CD8-positive, alpha-beta memory T cell (primary cell): ENCODE measurements around the gene UST. TPM values are rescaled to one million over a fixed set of nuclear protein-coding genes. Genes with fewer than 3 reads are reported as not detected.
"Not testable (repeated sequence)": the region's sequence is repeated elsewhere in the genome, so short reads cannot be mapped to it uniquely, and the experiment has no call there.

ENCODE experiments used
- CTCF ChIA-PET: fragments of 350-600 bp; sonication (Branson Sonifier 250); formaldehyde crosslinking; loops from one replicate; lab custom pipeline; 2021; ENCODE audit warnings: antibody characterized with exemption; lab: Charles Lee
- POLR2A ChIA-PET: fragments of 350-600 bp; sonication (Branson Sonifier 250); formaldehyde crosslinking; loops from one replicate; lab custom pipeline; 2021; ENCODE audit warnings: antibody characterized with exemption; lab: Charles Lee
- DNase-seq, 5 donors: peaks; one replicate each; pipeline versions ENCODE4 v3.0.0 to v3.0.0-alpha.2; 2020 to 2022; ENCODE audit warnings: mixed read lengths in 1 of 5
- H3K27ac ChIP-seq: one replicate; pipeline ENCODE4 v1.7.0; 2013; ENCODE audit warnings: low read depth, mild to moderate bottlenecking, low read length, moderate library complexity
- H3K27me3 ChIP-seq: 2 replicates; pipeline ENCODE4 v1.7.0; 2013; ENCODE audit warnings: low read length, mild to moderate bottlenecking; ENCODE audit not compliant: insufficient read depth, poor library complexity, severe bottlenecking
- H3K36me3 ChIP-seq: 2 replicates; pipeline ENCODE4 v1.7.0; 2013; ENCODE audit warnings: mild to moderate bottlenecking, low read length, moderate library complexity; ENCODE audit not compliant: insufficient read depth
- H3K4me1 ChIP-seq: 2 replicates; pipeline ENCODE4 v1.7.0; 2013; ENCODE audit warnings: mild to moderate bottlenecking, low read length, moderate library complexity; ENCODE audit not compliant: insufficient read depth
- H3K4me3 ChIP-seq: 2 replicates; pipeline ENCODE4 v1.7.0; 2013; ENCODE audit warnings: mild to moderate bottlenecking, low read length
- H3K9me3 ChIP-seq: 2 replicates; pipeline ENCODE4 v1.7.0; 2013; ENCODE audit warnings: mild to moderate bottlenecking, low read length
- H3K27ac Mint-ChIP-seq, 8 donors: one replicate each; pipeline ENCODE4 v1.8.0; 2020 to 2021; ENCODE audit warnings: mixed read lengths in 8 of 8, mild to moderate bottlenecking in 6 of 8, inconsistent platforms in 3 of 8, moderate library complexity in 3 of 8
- H3K27me3 Mint-ChIP-seq, 2 donors: one replicate each; pipeline ENCODE4 v1.8.0; 2020 to 2021; ENCODE audit warnings: mixed read lengths in 2 of 2, mild to moderate bottlenecking in 1 of 2, moderate library complexity in 1 of 2
- H3K36me3 Mint-ChIP-seq, 3 donors: one replicate each; pipeline ENCODE4 v1.8.0; 2020 to 2021; ENCODE audit warnings: mixed read lengths in 3 of 3, inconsistent platforms in 1 of 3, mild to moderate bottlenecking in 1 of 3
- H3K4me1 Mint-ChIP-seq, 3 donors: one replicate each; pipeline ENCODE4 v1.8.0; 2020 to 2021; ENCODE audit warnings: mixed read lengths in 3 of 3, inconsistent platforms in 1 of 3, mild to moderate bottlenecking in 1 of 3
- H3K4me3 Mint-ChIP-seq, 7 donors: one replicate each; pipeline ENCODE4 v1.8.0; 2020 to 2021; ENCODE audit warnings: mixed read lengths in 7 of 7, mild to moderate bottlenecking in 6 of 7, moderate library complexity in 4 of 7, inconsistent platforms in 2 of 7
- H3K9me3 Mint-ChIP-seq, 5 donors: one replicate each; pipeline ENCODE4 v1.8.0; 2020 to 2022; ENCODE audit warnings: mixed read lengths in 5 of 5, mild to moderate bottlenecking in 3 of 5, moderate library complexity in 2 of 5, inconsistent platforms in 1 of 5
- polyA plus RNA-seq: library from polyadenylated mRNA; unstranded; fragments of 300-500 nt; fragmentation: Illumina TruSeq; gene quantifications from one replicate; pipeline ENCODE4 v1.2.3, GENCODE V29; 2021
- total RNA-seq, 2 experiments: library from RNA; stranded (reverse); gene quantifications; one replicate each; pipeline ENCODE4 v1.2.3, GENCODE V29; 2021

The UST gene
- total and polyA plus RNA-seq, 3 experiments from 2014 or later = 2.4 to 7.8 (median 6.4) TPM

DNA sequence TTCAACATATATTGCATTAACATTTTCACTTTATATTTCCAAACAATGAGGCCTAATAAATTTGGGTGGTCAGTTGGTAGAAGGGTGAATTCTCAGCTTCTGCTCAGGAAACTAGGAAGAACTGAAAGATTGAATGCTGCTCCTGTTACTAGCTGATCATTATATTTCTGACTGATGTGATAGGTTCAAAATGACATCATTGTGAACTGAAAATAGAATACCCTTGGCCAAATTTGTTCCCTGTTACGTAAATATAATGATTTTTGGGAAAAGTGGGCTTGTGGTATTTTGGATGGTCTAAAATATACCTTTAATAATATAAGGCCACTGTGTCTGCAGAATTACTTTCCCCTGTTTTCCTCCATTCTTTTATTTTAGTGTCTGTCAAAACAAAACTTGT, 2.8 kb downstream of the UST start:
- Histone ChIP-seq H3K36me3 (no peaks in the 10 kb centered on the region), H3K27me3 (peaks cover 7% of the 10 kb centered on the region), H3K27ac (no peak overlapping the region), H3K9me3 (no peaks in the 10 kb centered on the region), H3K4me3 (no peak overlapping the region), H3K4me1 (peaks cover 17% of the 10 kb centered on the region)
- ChIA-PET POLR2A (interaction anchor here (4.3 kb wide), 1 partner anchor 10 kb away, joined by 39 read pairs; no protein-coding TSS in a partner anchor), CTCF (interaction anchor here (1.3 to 3.8 kb wide), 2 partner anchors 9 to 31 kb away, joined by 4 to 46 read pairs; no protein-coding TSS in a partner anchor)
- peaks cover 0 to 4% (median 0%) of the 10 kb centered on the region in 3 donors for H3K36me3 Mint-ChIP-seq
- peaks cover 0 to 2% (median 0%) of the 10 kb centered on the region in 5 donors for H3K9me3 Mint-ChIP-seq
- H3K4me3 Mint-ChIP-seq = peak overlapping the region; percentile 52 to 97 (median 88)
- peak overlapping the region in 5 of 8 donors; percentile 10 to 86 (median 36) for H3K27ac Mint-ChIP-seq
- peaks cover 32 to 55% (median 50%) of the 10 kb centered on the region in 3 donors for H3K4me1 Mint-ChIP-seq
- peaks cover 0 to 1% of the 10 kb centered on the region in 2 donors for H3K27me3 Mint-ChIP-seq
- DNase-seq = no peak

DNA sequence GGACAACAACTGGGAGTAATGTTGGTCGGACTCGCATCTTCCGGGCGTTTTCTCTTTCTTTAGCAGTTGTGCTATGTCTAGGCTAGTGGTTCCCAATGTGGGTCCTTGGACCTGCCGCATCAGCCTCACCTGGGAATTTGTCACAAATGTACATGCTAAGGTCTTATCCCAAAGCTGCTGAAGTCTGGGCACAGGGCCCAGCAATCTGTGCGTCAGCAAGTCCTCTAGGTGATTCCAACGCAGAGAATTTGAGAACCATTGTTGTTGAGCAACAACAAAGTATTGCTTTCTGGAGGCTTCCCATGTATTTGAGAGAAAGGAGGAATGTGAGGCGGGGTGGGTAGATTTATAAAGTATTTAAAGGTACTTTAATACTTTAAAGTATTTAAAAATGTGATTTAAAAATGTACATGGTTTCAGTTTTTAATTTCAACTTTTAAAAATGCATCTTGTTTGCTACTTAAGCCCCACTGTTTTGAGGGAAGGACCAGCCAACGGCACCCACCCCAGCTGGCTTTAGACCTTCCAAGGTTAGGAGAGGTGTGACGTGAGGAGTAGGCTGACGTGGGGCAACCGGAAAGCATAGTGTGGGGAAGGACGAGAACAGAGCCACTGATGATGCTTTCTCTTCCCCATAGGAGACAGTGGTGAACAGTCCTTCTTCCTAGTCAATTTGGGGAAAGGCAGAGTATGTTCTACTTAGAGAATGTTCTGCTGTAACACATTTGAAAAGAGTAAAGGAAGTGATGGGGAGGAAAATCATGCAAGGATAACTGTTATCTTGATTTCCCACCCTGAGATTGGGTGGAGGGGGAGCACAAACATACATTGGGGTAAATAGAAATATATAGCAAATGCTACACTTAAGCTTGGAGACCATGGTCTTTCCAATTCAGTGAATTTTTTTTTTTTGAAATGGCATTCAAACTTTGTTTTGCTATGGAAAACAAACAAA, 4.3 kb downstream of the UST start:
- H3K4me1 Mint-ChIP-seq = peaks cover 29 to 56% (median 47%) of the 10 kb centered on the region in 3 donors
- DNase-seq = no peak
- peaks cover 15% of the 10 kb centered on the region for H3K4me1 ChIP-seq
- no peak overlapping the region for H3K4me3 ChIP-seq
- ChIA-PET POLR2A (interaction anchor here (0.5 to 4.3 kb wide), 3 partner anchors 9 to 260 kb away, joined by 3 to 39 read pairs (median 8); no protein-coding TSS in a partner anchor), CTCF (interaction anchor here (0.7 to 1.5 kb wide), 2 partner anchors 9 to 794 kb away, joined by 3 to 4 read pairs; partner anchors contain the start of gene PPIL4)
- peak overlapping the region in 3 of 7 donors; percentile 24 to 49 (median 41) for H3K4me3 Mint-ChIP-seq
- H3K36me3 Mint-ChIP-seq = peaks cover 0 to 4% (median 0%) of the 10 kb centered on the region in 3 donors
- H3K36me3 ChIP-seq = no peaks in the 10 kb centered on the region
- no peak overlapping the region for H3K27ac ChIP-seq
- peak overlapping the region in 3 of 8 donors; percentile 36 to 55 (median 53) for H3K27ac Mint-ChIP-seq
- peaks cover 0 to 2% (median 0%) of the 10 kb centered on the region in 5 donors for H3K9me3 Mint-ChIP-seq
- H3K9me3 ChIP-seq = no peaks in the 10 kb centered on the region
- H3K27me3 Mint-ChIP-seq = no peaks in the 10 kb centered on the region
- peaks cover 2% of the 10 kb centered on the region for H3K27me3 ChIP-seq

DNA sequence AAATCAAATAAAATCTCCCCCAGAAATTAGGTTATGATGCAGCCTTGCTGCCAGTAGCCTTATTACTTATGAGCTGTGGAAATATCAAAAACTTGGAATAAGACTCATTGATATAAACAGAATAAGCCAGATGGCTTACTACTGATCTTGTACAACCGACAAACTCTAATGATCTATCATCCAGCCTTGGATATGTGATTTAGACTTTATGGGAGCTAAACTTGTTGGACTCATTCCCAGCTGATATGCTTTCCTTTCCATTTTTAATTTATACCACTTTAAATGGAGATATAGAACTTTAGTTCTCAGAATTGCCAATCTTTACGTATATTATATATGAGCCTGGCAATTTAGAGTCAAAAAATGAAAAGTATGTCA, 5.0 kb downstream of the UST start:
- peaks cover 0 to 3% of the 10 kb centered on the region in 2 donors for H3K27me3 Mint-ChIP-seq
- Histone ChIP-seq H3K9me3 (no peaks in the 10 kb centered on the region), H3K27ac (no peak overlapping the region), H3K27me3 (no peaks in the 10 kb centered on the region), H3K36me3 (no peaks in the 10 kb centered on the region), H3K4me3 (no peak overlapping the region), H3K4me1 (peaks cover 11% of the 10 kb centered on the region)
- H3K4me3 Mint-ChIP-seq = peak overlapping the region in 1 of 7 donors; percentile 32
- CTCF ChIA-PET = interaction anchor here (0.7 to 1.5 kb wide), 3 partner anchors 9 to 794 kb away, joined by 3 to 4 read pairs (median 3); partner anchors contain the start of gene PPIL4
- peaks cover 26 to 57% (median 48%) of the 10 kb centered on the region in 3 donors for H3K4me1 Mint-ChIP-seq
- peaks cover 0 to 2% (median 0%) of the 10 kb centered on the region in 5 donors for H3K9me3 Mint-ChIP-seq
- DNase-seq = no peak
- H3K27ac Mint-ChIP-seq = no peak overlapping the region
- peaks cover 0 to under 1% (median 0%) of the 10 kb centered on the region in 3 donors for H3K36me3 Mint-ChIP-seq
- POLR2A ChIA-PET = no interaction called here

DNA sequence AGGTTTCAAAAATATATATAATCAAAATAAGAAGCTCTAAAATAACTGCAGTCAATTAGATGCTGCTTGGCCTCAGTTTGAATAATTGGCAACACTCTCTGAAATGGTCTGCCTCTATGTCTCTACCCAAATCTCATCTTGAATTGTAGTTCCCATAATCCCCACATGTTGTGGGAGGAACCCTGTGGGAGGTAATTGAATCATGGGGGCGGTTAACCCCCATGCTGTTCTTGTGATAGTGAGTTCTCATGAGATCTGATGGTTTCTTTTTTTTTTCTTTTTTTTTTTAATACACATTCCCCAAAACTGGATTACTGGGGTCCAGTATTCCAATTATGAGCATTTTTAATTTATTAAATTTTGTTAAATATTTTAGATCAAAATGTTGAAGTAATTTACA, 8.5 kb downstream of the UST start:
- H3K9me3 Mint-ChIP-seq, H3K27ac ChIP-seq, POLR2A ChIA-PET, H3K36me3 Mint-ChIP-seq, H3K27ac Mint-ChIP-seq, H3K27me3 Mint-ChIP-seq, H3K9me3 ChIP-seq, H3K36me3 ChIP-seq, H3K27me3 ChIP-seq, H3K4me3 ChIP-seq, DNase-seq, H3K4me3 Mint-ChIP-seq: not testable (repeated sequence)
- H3K4me1 ChIP-seq = peaks cover 14% of the 10 kb centered on the region
- CTCF ChIA-PET = interaction anchor here (1.1 kb wide), 1 partner anchor 9 kb away, joined by 3 read pairs; no protein-coding TSS in a partner anchor
- H3K4me1 Mint-ChIP-seq = peaks cover 30 to 67% (median 55%) of the 10 kb centered on the region in 3 donors

DNA sequence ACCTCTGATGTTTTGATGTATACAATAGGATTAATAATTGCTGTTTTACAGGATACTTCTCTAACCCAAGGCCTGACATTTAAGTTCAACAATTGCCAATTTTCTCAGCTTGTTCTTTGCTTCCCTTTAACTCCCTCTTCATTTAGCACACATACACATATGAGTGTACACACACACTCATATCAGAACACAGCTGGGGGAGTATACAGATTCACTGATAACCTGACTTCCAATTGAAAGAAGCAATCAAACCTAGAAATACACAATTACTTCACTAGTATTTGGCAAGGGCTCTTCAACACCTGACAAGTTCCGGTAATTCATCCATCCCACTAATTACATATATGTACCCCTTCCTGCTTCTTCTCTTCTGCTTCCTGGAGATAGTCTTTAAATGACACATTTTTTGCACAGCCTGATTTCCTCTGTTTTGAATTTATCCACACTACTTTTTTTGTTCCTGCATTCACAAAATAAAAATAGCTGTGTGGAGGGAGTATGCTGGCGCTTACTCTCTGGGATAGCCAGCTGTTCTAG, 11.2 kb downstream of the UST start:
- ChIA-PET POLR2A (interaction anchor here (4.2 kb wide), 1 partner anchor 9 kb away, joined by 39 read pairs; the partner anchor contains the start of gene UST), CTCF (interaction anchor here (5.7 kb wide), 1 partner anchor 9 kb away, joined by 46 read pairs; the partner anchor contains the start of gene UST)
- peak overlapping the region; percentile 22 to 82 (median 67) for H3K4me3 Mint-ChIP-seq
- DNase-seq = no peak
- no peaks in the 10 kb centered on the region for H3K9me3 Mint-ChIP-seq
- peaks cover 0 to 3% of the 10 kb centered on the region in 2 donors for H3K27me3 Mint-ChIP-seq
- Histone ChIP-seq H3K36me3 (no peaks in the 10 kb centered on the region), H3K4me3 (no peak overlapping the region), H3K27me3 (no peaks in the 10 kb centered on the region), H3K4me1 (peaks cover 34% of the 10 kb centered on the region), H3K27ac (no peak overlapping the region), H3K9me3 (no peaks in the 10 kb centered on the region)
- H3K36me3 Mint-ChIP-seq = no peaks in the 10 kb centered on the region
- peak overlapping the region; percentile 58 to 90 (median 81) for H3K27ac Mint-ChIP-seq
- peaks cover 53 to 75% (median 66%) of the 10 kb centered on the region in 3 donors for H3K4me1 Mint-ChIP-seq

DNA sequence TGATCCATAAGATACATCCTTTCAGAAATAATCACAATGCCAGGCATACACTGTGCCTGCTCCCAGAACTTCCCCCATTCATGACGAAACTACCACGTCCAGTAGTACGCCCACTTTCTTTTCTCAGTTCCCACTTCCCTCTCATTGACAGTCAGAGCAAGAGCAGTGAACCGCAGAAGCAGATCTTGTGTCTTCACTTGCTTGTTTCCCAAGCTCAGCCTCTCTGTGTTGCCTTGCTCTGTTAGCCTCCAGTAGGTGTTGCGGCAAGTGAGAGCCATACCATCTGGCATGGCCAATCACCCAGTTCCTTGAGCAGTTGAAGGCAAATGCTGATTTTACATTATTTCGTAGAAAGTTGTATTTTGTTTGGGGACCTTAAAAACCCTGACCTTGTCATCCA, 11.7 kb downstream of the UST start:
- Mint-ChIP-seq H3K9me3 (no peaks in the 10 kb centered on the region), H3K36me3 (no peaks in the 10 kb centered on the region), H3K4me1 (peaks cover 57 to 80% (median 71%) of the 10 kb centered on the region in 3 donors), H3K27me3 (peaks cover 0 to 3% of the 10 kb centered on the region in 2 donors), H3K27ac (peak overlapping the region; percentile 58 to 90 (median 81)), H3K4me3 (peak overlapping the region; percentile 22 to 82 (median 67))
- ChIA-PET POLR2A (interaction anchor here (4.2 kb wide), 1 partner anchor 10 kb away, joined by 39 read pairs; the partner anchor contains the start of gene UST), CTCF (interaction anchor here (5.7 kb wide), 1 partner anchor 10 kb away, joined by 46 read pairs; the partner anchor contains the start of gene UST)
- DNase-seq = peak in 3 of 5 donors; percentile 11 to 53 (median 49)
- H3K27ac ChIP-seq = no peak overlapping the region
- no peaks in the 10 kb centered on the region for H3K9me3 ChIP-seq
- no peak overlapping the region for H3K4me3 ChIP-seq
- no peaks in the 10 kb centered on the region for H3K27me3 ChIP-seq
- H3K36me3 ChIP-seq = no peaks in the 10 kb centered on the region
- peaks cover 34% of the 10 kb centered on the region for H3K4me1 ChIP-seq

DNA sequence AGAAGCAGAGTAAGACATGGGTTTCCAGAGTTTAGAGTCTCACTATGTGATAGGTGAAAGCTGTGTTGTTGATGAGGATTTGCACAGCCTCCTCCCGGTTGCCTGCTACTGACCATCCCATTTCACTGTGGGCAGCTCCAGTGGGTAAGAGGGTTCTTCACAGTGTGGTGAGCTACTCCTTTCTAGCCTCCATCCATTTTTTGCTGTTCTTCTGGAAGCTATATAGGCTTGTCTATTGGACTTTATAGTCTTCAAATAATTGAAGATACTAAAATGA, 13.4 kb downstream of the UST start:
- ChIA-PET POLR2A (interaction anchor here (4.2 kb wide), 1 partner anchor 12 kb away, joined by 39 read pairs; the partner anchor contains the start of gene UST), CTCF (interaction anchor here (0.9 to 5.7 kb wide), 3 partner anchors 8 to 21 kb away, joined by 4 to 46 read pairs (median 7); partner anchors contain the start of gene UST)
- Mint-ChIP-seq H3K4me1 (peaks cover 62 to 87% (median 83%) of the 10 kb centered on the region in 3 donors), H3K4me3 (peak overlapping the region; percentile 67 to 93 (median 80)), H3K27ac (peak overlapping the region; percentile 90 to 98 (median 95)), H3K9me3 (no peaks in the 10 kb centered on the region), H3K27me3 (peaks cover 0 to 3% of the 10 kb centered on the region in 2 donors), H3K36me3 (no peaks in the 10 kb centered on the region)
- Histone ChIP-seq H3K27ac (peak overlapping the region; percentile 91), H3K9me3 (no peaks in the 10 kb centered on the region), H3K36me3 (no peaks in the 10 kb centered on the region), H3K4me3 (peak overlapping the region; percentile 10), H3K27me3 (no peaks in the 10 kb centered on the region), H3K4me1 (peaks cover 34% of the 10 kb centered on the region)
- no peak for DNase-seq
